Left kidney (tissue), 8 donors: Measurements from ENCODE around the gene TNFAIP3. TPM values are rescaled to one million over a fixed set of nuclear protein-coding genes. Genes with fewer than 3 reads are reported as not detected.
A peak's percentile ranks its signal among the peaks of the same experiment; 100 is the strongest.
"Not testable (repeated sequence)": the region's sequence is repeated elsewhere in the genome, so short reads cannot be mapped to it uniquely, and the experiment has no call there.

Experiments
- DNase-seq: peaks from one replicate; pipeline ENCODE4 v3.0.0-alpha.2; 2013
- long read RNA-seq, 8 donors: transcript quantifications; one replicate each; lab custom pipeline, GENCODE V29; 2026
- polyA plus RNA-seq: library from polyadenylated mRNA; unstranded; fragments of 120-200 nt; gene quantifications from one replicate; pipeline ENCODE4 v1.2.1, GENCODE V29; 2013; ENCODE audit not compliant: insufficient read length

The TNFAIP3 gene
- 7.4 TPM for polyA plus RNA-seq
- long read RNA-seq, donor 1, result 0 reads
- long read RNA-seq, donor 2, result 0 reads
- long read RNA-seq, donor 3, result 0 reads
- long read RNA-seq, donor 4, result 0 reads
- long read RNA-seq, donor 5, partial matches to known transcripts, result 0 of 1 reads
- long read RNA-seq, donor 5, other reads (novel, unspliced or antisense), result 0 of 1 reads
- long read RNA-seq, donor 6, partial matches to known transcripts, result 0 of 1 reads
- long read RNA-seq, donor 6, other reads (novel, unspliced or antisense), result 0 of 1 reads
- long read RNA-seq, donor 7, result 0 reads
- long read RNA-seq, donor 8, result 0 reads

DNA sequence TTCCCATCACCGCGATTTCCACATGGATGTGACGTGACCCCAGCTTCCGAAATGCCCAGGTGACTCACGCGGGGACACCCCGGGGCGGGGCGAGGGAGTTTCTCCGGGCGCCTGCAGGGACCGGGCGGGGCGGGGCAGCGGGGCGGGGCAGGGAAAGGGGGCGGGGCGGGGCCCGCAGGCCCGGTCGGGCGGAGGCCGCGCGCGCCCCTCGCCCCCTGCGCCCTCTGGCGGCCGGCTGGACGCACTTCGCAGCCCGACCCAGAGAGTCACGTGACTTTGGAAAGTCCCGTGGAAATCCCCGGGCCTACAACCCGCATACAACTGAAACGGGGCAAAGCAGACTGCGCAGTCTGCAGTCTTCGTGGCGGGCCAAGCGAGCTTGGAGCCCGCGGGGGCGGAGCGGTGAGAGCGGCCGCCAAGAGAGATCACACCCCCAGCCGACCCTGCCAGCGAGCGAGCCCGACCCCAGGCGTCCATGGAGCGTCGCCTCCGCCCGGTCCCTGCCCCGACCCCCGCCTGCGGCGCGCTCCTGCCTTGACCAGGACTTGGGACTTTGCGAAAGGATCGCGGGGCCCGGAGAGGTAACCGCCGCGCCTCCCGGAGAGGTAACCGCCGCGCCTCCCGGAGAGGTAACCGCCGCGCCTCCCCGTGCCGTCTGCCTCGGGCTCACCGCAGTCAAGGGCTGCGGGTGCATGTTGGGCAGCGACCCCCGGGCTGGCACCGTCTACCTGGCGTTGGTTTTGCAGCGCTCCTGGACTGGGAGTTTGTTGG is at the start of gene TNFAIP3:
Gene TNFAIP3 (plus strand): TSS at position 346 of the 771 bp plus-strand sequence. CDS start 3,969 bp downstream, outside the sequence.
- peak; percentile 89 for DNase-seq

- no peak for DNase-seq
Observed at GRCh38 chr6:137818440-137818839, 48.6 kb upstream of the TNFAIP3 start.

- no peak for DNase-seq
Observed at GRCh38 chr6:137819740-137820139, 47.3 kb upstream of the TNFAIP3 start.

- DNase-seq, result no peak
Observed at GRCh38 chr6:137820425-137820824, 46.6 kb upstream of the TNFAIP3 start.

GRCh38 chr6:137820952-137821351 is 46.1 kb upstream of the TNFAIP3 start:
- no peak for DNase-seq

DNA sequence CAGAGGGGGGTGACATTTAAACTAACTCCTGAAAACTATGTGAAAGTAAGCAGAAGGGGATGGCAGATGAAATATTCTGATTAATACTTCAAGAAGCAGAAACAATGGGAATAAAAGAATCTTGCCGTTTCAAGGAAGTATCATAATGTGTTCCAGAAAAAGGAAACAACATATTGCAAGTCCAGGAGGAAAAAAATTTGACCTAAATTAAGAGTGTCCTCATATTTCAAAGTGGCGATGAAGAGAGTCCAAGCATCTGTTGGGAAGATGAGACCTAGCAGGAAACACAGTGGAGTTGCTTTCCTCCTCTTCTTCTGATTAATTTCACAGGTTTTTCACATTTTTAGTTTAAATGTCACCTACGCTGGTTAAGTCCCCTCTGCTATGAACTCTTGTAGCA is 45.6 kb upstream of the TNFAIP3 start:
- no peak for DNase-seq

DNA sequence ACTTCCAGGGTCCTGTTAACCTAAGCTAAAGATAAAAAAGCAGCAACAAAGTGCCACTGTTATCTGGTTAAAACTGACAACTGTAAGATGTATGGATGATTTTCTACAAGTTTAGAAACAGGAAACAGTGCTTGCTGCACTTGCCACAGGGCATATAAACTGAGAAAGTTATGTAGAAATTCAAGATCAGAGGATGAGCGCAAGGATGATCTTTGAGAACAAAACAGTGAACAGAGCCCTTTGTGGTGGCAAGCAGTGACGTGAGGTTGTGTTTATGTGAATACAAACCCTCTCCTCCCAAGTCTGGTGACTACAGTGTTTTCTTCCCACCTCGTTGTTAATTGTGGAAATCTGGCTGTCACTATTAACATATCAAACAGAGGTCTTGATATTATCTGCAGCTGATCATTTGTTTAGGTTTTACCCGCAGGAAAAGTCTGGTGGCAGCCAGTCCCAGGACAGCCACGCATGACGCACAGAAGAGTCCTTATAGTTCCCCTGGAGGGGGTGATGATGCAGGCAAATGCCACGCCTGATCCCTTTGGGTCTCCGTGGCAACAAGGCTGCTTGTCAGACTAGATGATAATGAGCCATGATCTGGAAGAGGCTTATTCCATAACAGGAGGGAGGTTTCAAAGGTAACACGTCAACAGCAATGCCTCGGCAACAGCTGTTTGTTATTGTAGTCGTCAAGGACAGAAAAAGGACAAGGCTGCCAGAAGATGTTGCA is 43.1 kb upstream of the TNFAIP3 start:
- no peak for DNase-seq

GRCh38 chr6:137824556-137824879 is 42.5 kb upstream of the TNFAIP3 start:
- no peak for DNase-seq

- DNase-seq, result no peak
Observed at GRCh38 chr6:137824896-137825295, 42.2 kb upstream of the TNFAIP3 start.

- no peak for DNase-seq
Observed at GRCh38 chr6:137827411-137827940, 39.6 kb upstream of the TNFAIP3 start.

GRCh38 chr6:137827977-137828810 is 38.9 kb upstream of the TNFAIP3 start:
- DNase-seq, result no peak

GRCh38 chr6:137829641-137830083 is 37.4 kb upstream of the TNFAIP3 start:
- no peak for DNase-seq

DNA sequence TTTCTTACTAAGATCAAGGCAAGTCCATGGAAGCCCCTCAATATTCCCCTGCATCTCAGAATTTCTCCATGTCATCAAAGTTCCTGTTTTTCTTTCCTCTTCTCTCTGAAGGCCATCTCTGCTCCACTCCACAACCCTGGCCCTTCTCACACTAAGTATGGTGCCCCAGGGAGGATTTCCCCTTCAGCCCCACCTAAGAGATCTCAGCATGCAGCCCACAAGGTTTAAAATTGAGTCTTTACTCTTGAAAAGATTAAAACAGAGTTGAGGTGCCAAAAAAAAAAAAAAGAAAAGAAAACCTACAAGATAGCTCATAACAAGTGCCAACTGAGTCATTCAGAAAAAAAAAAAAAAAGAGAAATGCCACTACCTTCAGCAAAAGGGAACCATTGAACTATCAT is 36.5 kb upstream of the TNFAIP3 start:
- DNase-seq, result no peak

GRCh38 chr6:137832110-137832509 is 34.9 kb upstream of the TNFAIP3 start:
- no peak for DNase-seq

DNA sequence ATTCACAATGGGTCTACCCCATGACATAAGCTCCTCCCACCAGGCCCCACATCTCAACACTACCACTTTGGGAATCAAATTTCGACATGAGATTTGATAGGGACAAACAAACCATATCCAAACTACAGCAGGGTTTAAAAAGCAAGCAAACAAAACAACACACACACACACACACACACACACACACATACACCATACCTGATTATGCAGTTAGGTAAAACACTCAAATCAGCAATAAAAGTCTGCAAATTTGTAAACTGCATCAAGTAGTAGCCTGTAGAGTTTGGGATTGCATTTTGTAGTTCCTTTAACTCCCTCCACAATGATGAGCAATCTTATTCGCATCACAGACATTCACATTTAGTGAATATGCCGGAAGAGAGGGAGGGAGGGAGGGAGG is 32.6 kb upstream of the TNFAIP3 start:
- DNase-seq, result no peak

DNA sequence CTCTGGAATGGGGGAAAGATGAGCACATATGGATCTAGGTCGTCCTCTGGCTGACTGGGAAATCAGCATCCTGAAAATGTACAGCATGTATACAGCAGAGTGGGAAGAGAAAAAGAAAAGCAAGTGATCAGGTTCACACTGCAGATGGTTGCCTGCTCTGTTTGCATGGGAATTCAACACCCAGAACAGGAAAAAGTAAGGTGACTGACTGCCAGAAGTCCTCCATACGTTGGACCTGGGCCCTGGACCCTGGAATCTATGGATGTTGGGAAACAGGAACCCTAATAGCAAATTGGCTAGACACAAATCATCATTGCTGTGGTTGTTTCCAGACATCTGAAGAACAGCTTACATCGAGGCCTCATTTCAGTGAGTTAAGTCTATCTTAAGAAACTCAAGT is 30.3 kb upstream of the TNFAIP3 start:
- DNase-seq, result no peak

DNA sequence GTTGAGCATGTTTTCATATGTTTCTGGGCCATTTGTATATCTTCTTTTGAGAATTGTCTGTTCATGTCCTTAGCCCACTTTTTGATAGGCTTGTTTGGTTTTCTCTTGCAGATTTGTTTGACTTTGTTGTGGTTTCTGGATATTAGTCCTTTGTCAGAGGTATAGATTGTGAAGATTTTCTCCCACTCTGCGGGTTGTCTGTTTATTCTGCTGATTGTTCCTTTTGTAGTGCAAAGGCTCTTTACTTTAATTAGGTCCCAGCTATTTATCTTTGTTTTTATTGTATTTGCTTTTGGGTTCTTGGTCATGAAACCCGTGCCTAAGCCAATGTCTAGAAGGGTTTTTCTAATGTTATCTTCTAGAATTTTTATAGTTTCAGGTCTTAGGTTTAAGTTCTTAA is 29.0 kb upstream of the TNFAIP3 start:
- not testable (repeated sequence) for DNase-seq

DNA sequence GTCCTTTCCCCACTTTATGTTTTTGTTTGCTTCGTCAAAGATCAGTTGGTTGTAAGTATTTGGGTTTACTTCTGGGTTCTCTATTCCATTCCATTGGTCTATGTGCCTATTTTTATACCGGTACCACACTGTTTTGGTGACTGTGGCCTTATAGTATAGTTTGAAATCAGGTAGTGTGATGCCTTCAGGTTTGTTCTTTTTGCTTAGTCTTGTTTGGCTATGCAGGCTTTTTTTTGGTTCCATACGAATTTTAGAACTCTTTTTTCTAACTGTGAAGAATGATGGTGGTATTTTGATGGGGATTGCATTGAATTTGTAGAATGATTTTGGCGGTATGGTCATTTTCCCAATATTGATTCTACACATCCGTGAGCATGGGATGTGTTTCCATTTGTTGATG is 28.5 kb upstream of the TNFAIP3 start:
- not testable (repeated sequence) for DNase-seq

DNA sequence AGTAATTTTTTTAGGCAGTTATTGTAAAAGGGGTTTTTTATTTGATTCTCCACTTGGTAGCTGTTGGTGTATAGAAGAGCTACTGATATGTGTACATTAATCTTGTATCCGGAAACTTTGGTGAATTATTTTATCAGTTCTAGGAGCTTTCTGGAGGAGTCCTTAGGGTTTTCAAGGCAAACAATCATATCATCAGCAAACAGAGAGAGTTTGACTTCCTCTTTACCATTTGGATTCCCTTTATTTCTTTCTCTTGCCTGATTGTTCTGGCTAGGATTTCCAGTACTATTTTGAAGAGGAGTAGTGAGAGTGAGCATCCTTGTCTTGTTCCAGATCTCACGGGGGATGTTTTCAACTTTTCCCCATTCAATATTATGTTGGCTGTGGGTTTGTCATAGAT is 28.0 kb upstream of the TNFAIP3 start:
- DNase-seq, result no peak

DNA sequence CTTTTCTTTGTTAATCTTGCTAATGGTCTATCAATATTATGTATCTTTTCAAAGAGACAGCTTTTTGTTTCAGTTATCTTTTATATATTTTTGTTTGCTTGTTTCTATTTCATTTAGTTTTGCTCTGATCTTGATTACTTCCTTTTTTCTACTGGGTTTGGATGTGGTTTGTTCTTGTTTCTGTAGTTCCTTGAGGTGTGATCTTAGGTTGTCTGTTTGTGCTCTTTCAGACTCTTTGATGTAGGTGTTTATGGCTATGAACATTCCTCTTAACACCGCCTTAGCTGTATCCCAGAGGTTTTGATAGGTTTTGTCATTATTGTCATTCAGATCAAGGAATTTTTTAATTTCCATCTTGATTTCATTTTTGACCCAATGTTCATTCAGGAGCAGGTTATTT is 26.8 kb upstream of the TNFAIP3 start:
- no peak for DNase-seq

- no peak for DNase-seq
Observed at GRCh38 chr6:137843211-137843610, 23.8 kb upstream of the TNFAIP3 start.

DNA sequence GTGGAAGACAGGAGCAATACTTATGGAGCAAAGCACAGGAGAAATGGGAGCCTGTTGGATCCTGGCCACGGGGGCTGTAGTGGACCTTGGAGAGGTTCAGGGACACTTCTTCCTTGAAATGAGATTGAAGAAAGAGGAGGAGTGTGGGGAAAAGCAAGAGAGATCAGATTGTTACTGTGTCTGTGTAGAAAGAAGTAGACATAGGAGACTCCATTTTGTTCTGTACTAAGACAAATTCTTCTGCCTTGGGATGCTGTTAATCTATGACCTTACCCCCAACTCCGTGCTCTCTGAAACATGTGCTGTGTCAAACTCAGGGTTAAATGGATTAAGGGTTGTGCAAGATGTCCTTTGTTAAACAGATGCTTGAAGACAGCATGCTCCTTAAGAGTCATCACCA is 22.7 kb upstream of the TNFAIP3 start:
- not testable (repeated sequence) for DNase-seq
